DMS 273 (cell line): ENCODE results near the gene CCL25.
A peak's percentile ranks its signal among the peaks of the same experiment; 100 is the strongest.

Source experiments
- DNase-seq: peaks from one replicate; lab custom pipeline; 2025; ENCODE audit not compliant: unreplicated experiment; lab: John Stamatoyannopoulos, UW

Gene CCL25

GRCh38 chr19:8045872-8046568, 6.5 kb upstream of the CCL25 start:
- DNase-seq, result peak; percentile 47

GRCh38 chr19:8046569-8047165, 5.9 kb upstream of the CCL25 start:
- DNase-seq, result peak; percentile 46

- peak; percentile 98 for DNase-seq
These were observed 2.1 kb upstream of the CCL25 start for GRCh38 chr19:8050274-8051096.

- DNase-seq, result no peak
These were observed 1.6 kb downstream of the CCL25 start for GRCh38 chr19:8054169-8054568.

GRCh38 chr19:8056533-8056932, 4.0 kb downstream of the CCL25 start:
- DNase-seq, result no peak

- no peak for DNase-seq
These were observed 5.1 kb downstream of the CCL25 start for GRCh38 chr19:8057545-8058270.

GRCh38 chr19:8064911-8065874, 12.6 kb downstream of the CCL25 start:
- DNase-seq, result no peak

GRCh38 chr19:8065875-8066261, 13.3 kb downstream of the CCL25 start:
- DNase-seq, result no peak

GRCh38 chr19:8069096-8069973, 16.8 kb downstream of the CCL25 start:
- peak; percentile 80 for DNase-seq

GRCh38 chr19:8071912-8072311, 19.4 kb downstream of the CCL25 start:
- no peak for DNase-seq

GRCh38 chr19:8074501-8074900, 21.9 kb downstream of the CCL25 start:
- peak; percentile 28 for DNase-seq

- peak; percentile 33 for DNase-seq
These were observed 22.9 kb downstream of the CCL25 start for GRCh38 chr19:8075158-8076074.

- no peak for DNase-seq
These were observed 27.4 kb downstream of the CCL25 start for GRCh38 chr19:8079988-8080387.

GRCh38 chr19:8080832-8081231, 28.3 kb downstream of the CCL25 start:
- no peak for DNase-seq

- DNase-seq, result no peak
These were observed 29.3 kb downstream of the CCL25 start for GRCh38 chr19:8081569-8082550.

GRCh38 chr19:8083141-8083540, 30.6 kb downstream of the CCL25 start:
- DNase-seq, result no peak

GRCh38 chr19:8084152-8084551, 31.6 kb downstream of the CCL25 start:
- no peak for DNase-seq
